HG02884 (cell line): ENCODE measurements around the gene ADGRV1.
"Not testable (repeated sequence)": the region's sequence is repeated elsewhere in the genome, so short reads cannot be mapped to it uniquely, and the experiment has no call there.

ENCODE experiments used
- ATAC-seq: cut with Tn5 transposase; IDR thresholded peaks from one replicate; pipeline ENCODE4 v1.9.1; 2021; ENCODE audit warnings: mild to moderate bottlenecking, moderate library complexity; ENCODE audit not compliant: unreplicated experiment

ADGRV1 gene

DNA sequence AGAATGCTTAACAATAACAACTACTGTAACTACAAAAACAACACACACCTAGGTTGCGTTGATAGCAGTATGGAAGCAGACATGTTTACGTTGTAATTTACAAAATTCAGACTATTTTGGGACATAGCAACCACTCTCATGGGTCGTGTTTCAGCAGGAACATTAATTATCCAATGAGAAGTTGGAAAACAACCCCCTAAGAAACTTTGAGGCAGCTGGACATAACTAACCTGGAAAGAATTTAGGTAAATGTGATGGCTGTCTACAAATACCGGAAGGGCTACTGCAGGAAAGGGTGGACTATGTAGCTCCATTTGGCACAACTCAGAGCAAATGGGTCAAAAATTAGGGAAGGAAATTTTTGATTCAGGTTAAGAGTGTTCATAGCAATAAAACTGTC lies 409.3 kb downstream of the ADGRV1 start:
- no peak for ATAC-seq

DNA sequence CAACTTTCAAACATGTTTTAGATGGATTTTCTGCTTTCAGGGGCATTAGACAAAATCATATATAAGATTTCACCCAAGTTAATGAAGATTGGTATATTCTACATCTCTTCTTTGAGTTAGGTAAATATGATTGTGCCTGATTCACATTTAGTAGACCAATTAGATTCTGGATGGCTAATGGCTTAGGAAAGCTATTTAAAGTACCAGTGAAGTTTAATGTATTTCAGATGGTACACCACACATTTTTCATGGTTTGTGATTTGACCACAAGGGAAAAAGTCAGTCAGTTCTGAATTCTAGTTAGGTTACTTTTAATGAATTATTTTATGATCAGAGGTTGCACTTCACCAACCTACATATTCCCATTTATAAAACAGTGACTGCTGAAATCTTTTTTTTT lies 409.7 kb downstream of the ADGRV1 start:
- ATAC-seq = no peak

DNA sequence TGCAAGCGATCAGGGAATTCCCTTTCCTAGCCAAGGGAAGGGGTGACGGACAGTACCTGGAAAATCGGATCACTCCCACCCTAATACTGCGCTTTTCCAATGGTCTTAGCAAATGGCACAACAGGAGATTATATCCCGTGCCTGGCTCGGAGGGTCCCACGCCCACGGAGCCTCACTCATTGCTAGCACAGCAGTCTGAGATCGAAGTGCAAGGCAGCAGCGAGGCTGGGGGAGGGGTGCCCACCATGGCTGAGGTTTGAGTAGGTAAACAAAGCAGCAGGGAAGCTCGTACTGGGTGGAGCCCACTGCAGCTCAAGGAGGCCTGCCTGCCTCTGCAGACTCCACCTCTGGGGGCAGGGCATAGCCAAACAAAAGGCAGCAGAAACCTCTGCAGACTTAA lies 411.3 kb downstream of the ADGRV1 start:
- ATAC-seq = not testable (repeated sequence)

DNA sequence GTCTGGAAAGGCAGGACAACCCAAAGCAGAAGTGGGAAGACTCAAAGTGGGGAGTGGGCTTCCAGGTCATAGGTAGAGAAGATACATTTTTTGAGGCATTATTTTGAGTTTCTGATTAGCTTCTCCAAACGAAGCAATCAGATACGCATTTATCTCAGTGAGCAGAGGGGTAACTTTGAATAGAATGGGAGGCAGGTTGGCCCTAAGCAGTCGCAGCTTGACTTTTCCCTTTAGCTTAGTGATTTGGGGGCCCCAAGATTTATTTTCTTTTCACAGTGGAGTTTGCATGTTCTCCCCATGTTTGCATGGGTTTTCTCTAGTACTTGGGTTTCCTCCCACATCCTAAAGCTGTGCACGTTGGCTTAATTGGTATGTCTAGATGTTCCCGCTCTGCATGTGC lies 422.6 kb downstream of the ADGRV1 start:
- no peak for ATAC-seq

DNA sequence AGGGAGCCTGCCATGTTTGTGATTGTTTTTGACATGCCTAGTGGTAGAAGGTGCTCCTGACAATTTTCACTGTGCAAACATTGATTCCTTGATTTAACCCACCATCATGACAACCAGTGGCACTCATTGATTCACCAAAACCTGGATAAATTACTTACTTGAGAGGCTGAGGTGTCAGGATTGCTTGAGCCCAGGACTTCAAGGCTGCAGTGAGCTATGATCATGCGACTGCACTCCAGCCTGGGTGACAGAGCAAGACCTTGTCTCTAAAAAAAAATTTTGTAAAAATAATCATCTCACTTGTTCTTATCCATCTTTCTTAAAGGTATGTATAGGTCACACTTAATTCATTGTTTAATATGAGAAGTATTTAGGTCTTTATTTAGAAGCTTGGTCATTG lies 423.2 kb downstream of the ADGRV1 start:
- ATAC-seq = no peak

DNA sequence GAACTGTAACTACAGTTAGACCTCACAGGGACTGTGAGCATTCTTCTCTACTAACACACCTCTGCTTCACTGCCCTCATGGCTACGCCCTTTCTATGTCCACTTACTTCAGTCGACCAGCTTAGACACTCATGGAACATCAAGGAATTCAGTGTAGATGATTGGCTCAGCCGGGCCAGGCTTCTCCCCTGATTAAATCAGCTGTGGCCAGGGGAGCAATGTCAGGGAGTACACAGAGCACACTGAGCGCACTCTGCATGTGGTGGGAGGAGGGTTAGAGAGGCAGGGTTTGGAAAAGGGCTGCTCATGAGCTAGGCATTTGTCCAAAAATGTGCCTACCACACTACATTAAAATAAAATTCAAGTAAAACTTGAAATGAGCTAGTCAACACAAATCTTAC lies 424.0 kb downstream of the ADGRV1 start:
- no peak for ATAC-seq

DNA sequence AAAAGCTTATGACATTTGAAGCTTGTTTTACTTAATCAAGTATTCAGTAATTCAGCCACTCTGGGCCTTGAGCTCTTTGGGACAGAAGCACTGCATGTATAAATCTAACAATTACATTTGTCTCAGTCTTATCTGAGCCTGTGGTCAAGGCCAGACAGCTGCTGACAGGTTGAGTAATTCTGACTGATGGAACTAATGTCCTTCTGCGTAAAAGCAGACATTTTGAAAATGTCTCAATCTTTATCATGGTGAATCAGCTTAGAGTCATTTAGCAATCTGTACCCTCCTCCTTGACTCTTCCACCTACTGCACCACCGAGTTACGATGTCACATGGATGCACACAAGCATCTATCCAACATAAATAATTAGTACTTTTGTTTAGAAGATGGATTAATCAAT lies 424.6 kb downstream of the ADGRV1 start:
- no peak for ATAC-seq

DNA sequence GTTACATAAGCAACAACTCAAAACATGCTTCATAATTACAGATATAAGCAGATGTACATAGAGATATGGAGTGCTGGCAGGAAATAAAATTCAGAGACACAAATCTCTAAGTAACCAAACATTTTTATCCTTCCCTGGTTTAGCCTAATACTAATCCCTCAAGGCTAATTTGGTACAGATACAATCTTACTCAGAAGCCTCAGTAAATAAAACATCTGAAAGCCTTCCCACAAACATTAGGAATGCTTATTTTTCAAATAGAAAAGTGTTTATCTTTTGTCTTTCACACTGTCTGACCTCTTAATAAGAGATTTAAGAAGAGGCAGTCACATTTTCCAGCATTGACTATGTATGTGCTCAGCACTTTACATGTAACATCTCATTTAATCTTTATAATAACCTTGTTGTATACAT lies 425.1 kb downstream of the ADGRV1 start:
- no peak for ATAC-seq

DNA sequence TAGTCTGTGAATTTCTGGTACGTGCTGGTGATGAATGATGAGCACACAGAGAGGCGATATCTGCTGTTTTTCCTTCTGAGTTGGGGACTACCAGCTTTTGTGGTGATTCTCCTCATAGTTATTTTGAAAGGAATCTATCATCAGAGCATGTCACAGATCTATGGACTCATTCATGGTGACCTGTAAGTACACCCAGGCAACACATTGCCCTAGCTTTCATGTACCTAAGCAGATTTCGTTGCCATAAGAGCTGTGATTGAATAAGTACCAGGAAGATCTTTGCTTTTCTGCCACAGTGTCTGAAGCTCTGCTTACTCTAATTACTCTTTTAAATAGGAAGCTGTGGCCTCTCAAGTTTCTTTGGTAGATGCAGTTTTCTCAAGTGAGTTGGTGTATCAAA lies 426.7 kb downstream of the ADGRV1 start:
- ATAC-seq = no peak

DNA sequence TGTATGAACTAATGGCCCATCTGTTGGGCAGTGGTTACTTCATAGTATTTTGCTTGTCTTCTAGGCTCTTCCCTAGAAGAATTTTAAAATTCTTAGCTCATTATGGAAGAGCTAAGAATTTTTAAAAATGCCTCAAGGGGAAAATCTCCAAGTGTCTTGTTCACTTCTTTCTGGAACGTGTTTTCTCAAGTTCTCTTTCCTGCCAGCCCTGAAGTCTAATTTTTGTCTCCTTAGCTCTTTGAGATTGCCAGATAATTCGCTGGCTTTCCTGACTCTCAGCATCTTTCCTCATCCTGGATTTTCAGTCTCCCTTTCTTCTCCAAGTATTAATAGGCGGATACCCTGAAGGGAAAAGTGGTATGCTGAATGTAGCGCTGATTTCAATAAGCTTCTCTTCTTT lies 429.1 kb downstream of the ADGRV1 start:
- no peak for ATAC-seq

DNA sequence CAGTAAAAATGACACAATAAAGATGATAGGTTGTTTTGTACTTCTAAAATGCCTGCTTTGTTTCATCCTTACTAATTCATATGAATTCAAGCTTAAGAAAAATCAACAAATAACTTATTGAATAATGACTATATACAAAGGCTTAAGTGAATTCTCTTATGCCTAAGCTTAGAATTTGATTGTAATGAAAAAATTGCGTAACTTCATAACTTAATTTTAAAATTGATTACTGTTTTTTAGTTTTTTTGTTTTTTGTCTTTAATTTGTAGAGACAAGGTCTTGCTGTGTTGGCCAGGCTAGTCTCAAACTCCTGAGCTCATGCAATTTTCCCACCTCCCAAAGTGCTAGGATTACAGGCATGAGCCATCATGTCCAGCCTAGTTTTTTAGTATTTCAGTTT lies 432.6 kb downstream of the ADGRV1 start:
- no peak for ATAC-seq

DNA sequence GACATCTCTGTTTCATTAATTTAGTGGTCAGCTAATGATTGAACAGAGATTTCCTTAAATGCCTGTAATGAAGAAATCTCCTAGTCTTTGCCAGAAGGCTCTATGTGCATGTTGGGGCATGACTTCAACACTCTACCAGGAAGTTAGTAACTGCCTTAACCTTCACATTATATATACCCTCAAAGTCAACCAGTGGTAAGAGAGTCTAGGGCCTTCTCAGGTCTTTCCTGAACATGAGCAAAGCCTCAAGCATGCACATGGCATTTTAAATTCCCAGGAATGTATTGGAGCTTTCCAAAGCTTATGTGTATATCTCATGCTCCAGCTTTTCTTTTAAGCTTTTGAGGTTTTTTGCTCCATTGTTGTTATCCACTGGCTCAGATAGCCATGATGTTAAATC lies 436.2 kb downstream of the ADGRV1 start:
- ATAC-seq = no peak

DNA sequence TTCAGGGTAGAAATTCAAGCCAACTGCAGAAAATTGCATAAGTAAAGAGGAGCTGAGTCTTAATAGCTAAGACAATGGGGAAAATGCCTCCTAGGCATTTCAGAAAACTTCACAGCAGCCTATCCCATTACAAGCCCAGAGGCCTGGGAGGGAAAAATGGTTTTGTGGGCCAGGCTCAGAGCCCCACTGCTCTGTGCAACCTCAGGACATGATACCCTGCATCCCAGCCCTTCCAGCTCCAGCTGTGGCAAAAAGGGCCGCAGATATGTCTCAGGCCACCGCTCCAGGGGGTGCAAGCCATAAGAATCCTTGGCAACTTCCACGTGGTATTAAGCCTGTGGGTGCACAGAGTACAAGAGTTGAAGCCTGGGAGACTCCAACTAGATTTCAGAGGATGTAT lies 437.5 kb downstream of the ADGRV1 start:
- no peak for ATAC-seq

DNA sequence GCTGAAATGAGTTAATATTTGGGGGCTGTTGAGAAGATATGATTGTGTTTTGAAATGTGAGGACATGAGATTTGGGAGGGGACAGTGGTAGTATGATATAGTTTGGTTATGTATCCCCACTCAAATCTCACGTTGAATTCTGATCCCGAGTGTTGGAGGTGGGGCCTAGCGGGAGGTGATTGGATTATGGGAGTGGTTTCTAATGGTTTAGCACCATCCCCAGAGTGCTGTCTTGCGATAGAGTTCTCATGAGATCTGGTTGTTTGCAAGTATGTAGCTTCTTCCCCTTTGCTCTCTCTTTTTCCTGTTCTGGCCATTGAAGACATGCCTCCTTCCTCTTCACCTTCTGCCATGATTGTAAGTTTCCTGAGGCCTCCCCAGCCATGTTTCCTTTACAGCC lies 438.5 kb downstream of the ADGRV1 start:
- ATAC-seq = no peak

DNA sequence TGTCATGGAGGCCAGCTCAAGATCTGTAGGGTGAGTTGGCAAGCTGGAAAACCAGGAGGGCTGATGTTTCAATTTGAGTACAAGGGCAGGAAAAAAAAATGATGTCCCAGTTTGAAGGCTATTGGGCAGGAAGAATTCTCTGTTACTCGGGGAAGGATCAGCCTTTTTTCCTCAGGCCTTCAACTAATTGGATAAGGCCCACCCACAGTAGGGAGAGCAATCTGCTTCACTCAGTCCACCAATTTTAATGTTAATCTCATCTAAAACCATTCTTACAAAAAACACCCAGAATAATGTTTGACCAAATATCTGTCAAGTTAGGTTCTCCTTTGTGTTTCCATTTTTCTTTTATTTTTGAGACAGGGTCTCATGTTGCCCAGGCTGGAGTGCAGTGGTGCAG lies 442.1 kb downstream of the ADGRV1 start:
- ATAC-seq = no peak

DNA sequence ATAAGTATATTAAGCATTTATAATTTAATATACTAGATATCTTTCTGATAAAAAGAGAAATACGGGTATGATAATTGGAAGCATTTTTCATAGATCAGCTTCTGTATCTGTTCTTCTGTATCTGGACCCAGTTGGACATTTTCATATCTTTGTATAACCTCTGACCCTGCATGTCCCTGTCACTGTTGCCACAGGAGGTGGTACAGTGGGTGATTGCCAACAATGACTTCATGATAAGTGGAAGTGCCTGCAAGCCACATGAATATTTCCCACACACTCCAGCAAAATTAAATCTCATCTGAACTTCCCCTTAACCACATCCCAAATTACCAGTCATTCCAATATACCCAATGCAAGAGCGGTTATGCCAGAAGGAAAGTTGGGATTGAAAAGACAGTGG lies 448.1 kb downstream of the ADGRV1 start:
- ATAC-seq = no peak

DNA sequence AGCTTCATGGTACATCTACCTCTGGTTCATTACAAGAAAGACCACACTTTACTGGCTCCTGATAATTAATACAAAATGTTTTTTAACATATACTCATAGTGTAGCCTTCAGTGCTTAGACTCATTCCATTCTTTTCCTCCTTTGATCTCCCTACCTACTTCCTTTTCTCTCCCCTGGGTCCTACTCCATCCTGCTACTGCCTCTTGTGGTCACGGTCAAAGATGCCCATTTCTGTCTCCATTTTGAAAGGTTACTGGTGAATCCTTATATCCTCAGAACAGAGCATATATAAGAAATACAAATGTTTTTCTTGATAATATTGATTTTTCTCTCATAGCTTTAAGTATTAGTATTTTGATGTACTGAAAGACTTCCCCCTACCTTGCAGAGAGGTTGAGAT lies 448.7 kb downstream of the ADGRV1 start:
- no peak for ATAC-seq

DNA sequence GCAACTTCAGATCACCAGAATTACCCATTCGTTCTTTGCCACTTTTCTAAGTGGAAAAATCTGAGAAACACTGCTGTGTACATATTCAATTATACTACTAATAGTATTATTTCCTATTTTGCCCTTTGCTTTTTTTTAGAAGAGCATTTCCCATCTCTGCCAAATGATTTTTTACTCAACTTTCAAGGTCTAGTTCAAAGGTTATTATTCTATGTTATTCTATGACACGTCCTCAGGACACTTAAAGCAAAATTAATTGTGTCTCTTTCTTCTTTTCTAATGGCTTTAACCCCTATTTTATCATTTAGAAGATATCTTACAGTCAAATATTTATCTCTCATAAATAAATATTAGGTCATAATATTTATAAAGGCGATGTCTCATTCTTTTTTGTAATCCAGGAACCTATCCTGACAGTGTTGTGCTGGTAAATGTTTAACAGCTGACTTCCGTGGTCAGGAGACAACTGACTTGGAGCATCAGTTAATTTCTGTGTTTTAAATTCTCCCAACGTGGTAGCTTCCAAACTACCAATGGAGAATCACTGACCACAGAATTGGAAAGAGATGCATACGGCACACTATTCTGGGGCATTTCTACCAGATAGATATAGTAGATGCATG lies 449.3 kb downstream of the ADGRV1 start:
- ATAC-seq = no peak

DNA sequence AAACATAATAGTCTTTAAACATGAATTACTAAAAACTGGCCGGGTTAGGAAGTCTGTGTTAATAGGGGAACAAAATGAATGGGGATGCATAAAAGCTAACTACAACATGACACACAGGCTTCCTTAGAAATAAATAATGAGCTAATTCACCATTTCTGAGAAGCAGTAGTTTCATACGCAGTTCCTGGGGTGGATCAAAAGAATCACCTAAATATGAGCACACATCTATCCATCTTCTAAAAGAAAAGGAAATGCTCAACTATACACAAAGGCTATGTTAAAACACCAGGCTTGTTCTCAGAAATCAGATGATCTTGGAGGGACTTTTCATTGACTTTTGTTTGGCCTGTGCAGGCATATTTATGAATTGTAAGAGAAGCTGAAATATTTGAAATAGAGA lies 451.5 kb downstream of the ADGRV1 start:
- no peak for ATAC-seq

DNA sequence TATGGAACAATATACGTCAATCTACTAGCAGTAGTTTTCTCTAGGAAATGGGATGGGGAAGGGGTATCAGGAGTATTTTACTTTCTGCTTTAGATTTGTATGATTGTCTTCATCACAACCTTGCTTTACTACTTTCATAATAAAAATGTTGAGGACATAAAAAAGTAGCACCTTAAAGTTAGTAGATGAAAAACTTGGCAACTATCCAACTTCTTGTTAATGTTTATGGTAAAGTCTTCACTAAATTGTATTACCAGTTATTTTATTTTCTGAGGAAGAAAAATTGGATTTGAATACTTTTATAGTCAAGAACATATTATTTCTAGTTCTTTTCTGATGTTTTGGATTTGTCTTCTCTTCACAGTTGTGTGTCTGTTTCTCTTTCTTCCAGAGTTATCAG lies 452.4 kb downstream of the ADGRV1 start:
- ATAC-seq = no peak

DNA sequence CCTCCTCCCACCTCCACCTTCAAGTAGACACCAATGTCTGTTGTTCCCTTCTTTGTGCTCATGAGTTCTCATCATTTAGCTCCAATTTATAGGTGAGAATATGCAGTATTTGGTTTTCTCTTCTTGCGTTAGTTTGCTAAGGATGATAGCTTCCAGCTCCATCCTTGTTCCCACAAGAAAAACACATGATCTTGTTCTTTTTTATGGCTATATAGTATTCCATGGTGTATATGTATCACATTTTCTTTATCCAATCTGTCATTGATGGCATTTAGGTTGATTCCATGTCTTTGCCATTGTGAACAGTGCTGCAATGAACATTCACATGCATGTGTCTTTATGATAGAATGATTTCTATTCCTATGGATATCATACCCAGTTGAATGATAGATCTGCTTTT lies 454.3 kb downstream of the ADGRV1 start:
- ATAC-seq = not testable (repeated sequence)

DNA sequence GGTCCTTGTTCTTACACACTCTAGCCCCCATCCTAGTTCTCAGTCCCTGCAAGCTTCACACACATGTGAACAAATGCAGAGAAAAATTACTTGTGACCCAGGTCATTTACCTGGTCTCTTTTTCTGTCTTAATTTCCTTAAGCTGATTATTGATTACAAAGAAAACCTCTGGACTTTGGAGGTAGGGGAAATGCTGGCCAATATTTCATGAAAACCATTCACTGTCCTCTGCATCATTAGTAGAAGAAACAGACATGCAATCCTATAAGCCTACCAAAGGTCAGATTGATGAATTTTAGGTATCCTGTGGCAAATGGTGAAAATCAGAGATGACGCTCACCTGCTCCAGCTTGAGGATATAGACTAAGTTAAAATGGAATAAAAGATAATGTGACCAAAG lies 457.7 kb downstream of the ADGRV1 start:
- no peak for ATAC-seq

DNA sequence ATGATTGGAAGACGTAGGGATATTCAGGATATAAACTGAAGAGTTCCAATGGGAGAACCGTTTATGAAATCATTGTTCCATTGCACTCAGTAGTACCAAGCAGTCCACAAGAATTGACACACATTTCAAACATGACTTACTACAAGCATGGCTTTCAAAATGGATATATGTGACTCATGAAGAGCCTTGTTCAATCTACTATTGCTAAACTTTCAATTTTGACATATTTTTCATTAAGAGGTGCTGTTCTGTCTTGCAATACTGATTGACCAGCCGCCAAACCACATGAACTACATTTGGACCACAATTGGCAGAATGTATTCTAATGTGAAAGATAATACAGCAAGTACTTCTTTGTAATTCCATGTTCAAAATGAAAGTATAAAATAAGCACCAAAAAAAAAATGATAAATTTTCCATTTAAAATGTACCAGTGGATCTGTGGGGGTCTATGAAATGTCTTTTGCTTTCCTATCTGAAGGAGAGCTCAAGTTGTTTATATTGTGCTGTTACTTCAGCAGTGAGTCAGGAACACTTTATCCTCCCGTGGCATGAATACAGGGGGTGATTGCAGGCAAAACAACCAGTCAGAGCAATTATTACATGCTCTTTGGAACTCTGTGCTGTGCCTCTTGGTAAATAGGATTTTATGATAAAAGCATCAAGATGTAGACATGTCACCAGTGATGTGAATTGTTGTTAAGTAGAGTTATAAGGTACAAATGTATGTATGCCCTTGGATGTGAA lies 458.5 kb downstream of the ADGRV1 start:
- no peak for ATAC-seq
